Body of pancreas (tissue), 4 donors: ENCODE measurements around the gene ME3.

ENCODE experiments used
- CTCF ChIP-seq, 7 experiments: fragments of 450-650 bp in 4 of 7; fragments of 200-600 bp in 3 of 7; sonication (generic) in 3 of 7; IDR thresholded peaks; one replicate each; pipeline ENCODE4 v1.5.1; 2016 to 2019; ENCODE audit warnings: antibody characterized with exemption in 7 of 7
- POLR2A ChIP-seq, 3 donors: fragments of 450-650 bp; IDR thresholded peaks; one replicate each; pipeline ENCODE4 v1.6.1; 2016; ENCODE audit warnings: antibody characterized with exemption in 3 of 3, mild to moderate bottlenecking in 2 of 3

- TF ChIP-seq CTCF (IDR thresholded peaks at IDR 0.05) (peak; percentile 79 to 94 (median 87)), POLR2A (IDR thresholded peaks at IDR 0.05) (no peak)
Measured at GRCh38 chr11:86608251-86608799, 64.1 kb downstream of the ME3 start.
